Hypothalamus (tissue), 51 donors: ENCODE measurements around the gene ZNF281.
"Not testable (repeated sequence)": the region's sequence is repeated elsewhere in the genome, so short reads cannot be mapped to it uniquely, and the experiment has no call there.

Source experiments
- DNase-seq, 51 donors: peaks; one replicate each; lab custom pipeline; 2025; lab: John Stamatoyannopoulos, UW

The ZNF281 gene

DNA sequence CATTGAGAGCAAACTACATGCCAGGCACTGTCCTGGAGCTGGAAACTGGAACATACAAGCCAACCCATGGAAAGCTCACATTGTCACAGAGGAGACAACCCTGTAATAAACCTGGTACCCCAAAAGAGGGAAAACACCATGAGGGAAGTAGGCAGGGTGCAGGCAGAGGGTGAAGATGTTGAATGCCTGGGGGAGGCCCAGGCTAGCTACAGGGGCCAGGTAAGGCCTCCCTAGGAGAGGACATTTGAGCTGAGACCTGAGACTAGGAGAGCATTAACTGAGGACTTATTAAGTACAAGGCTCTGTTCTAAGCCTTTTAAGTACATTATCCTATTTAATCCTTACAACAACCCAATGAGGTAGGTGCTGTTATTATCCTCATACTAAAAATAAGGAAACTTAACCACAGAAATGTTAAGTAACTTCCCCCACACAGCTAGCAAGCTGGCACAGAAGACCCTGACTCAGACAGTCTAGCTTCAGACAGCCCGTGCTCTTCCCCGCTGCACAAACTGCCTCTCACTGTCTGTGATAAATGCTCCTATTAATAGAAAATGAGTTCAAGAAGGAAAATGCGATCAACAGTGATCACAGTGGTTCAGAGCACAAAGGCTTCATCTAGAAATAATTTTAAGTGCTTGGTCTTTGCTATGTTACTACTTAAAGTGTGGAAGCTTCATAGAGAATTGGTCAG, 41.8 kb downstream of the ZNF281 start:
- DNase-seq: peak in 9 of 51 donors; percentile 2 to 80 (median 12)

DNA sequence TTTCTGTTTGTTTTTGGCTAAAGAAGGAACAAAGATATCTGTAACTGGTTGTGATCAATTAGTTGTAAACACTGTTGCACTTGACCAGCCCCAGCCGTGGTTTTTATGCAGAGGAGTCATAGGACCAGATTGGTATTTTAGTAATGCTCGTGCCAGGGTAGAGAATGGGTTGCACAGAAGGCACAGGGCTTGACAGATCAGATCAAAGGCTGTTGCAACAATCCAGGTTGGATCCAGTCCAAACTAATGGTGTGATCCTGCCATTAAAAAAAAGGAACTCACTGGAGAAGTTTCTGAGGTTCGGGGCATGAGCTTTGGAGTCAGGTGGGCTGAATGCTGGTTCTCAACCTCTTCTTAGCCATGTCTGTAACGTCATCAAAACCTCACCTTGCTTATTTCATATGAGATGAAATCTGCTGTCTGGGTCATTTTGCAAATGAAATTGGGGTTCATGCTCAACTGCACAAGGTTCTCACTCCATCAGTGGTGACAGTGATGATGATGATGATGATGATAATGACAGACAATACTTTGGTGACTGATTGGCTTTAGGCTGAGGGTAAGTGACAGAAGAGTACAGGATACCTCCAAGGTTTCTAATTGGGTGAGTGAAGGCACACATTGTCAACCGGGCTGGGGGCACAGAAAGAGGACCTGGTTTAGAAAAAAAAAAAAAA, 43.1 kb downstream of the ZNF281 start:
- DNase-seq: no peak

DNA sequence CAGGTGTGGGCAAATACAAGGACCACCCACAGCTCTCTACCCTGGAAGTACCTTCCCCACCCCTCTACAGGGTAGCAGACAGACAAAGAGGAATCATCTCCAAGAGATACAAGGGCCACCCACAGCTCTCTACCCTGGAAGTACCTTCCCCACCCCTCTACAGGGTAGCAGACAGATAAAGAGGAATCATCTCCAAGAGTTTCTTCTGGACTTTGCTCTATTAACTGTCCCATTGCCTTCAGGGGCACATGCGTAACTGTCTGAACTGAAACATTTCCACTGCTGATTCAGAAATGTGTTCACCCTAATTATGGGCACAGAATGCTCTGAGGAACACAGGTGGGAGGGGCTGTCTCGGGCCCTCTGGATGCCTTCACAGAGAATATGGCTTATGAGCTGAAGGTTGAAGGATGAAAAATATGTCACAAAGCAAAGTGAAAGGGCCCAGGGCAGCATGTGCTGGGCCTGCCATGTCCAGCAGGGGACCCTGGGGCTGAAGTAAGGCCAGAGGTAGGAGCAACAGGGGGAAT, 43.9 kb downstream of the ZNF281 start:
- DNase-seq: no peak

DNA sequence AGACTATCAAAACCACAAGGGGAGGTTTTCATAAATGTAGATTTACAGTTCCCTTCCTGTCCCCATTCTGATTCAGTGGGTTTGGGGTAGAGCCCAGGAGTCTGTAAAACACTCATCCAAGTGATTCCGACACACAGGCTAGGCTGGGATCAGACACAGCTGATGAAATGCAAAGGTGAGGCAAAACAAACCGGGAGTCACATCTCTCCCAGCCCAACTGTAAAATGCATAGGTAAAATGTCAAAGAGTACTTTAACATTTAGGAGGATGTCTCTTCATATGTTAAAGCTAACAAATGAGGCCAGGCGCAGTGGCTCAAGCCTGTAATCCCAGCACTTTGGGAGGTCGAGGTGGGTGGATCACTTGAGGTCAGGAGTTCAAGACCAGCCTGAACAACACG, 45.0 kb downstream of the ZNF281 start:
- no peak for DNase-seq

DNA sequence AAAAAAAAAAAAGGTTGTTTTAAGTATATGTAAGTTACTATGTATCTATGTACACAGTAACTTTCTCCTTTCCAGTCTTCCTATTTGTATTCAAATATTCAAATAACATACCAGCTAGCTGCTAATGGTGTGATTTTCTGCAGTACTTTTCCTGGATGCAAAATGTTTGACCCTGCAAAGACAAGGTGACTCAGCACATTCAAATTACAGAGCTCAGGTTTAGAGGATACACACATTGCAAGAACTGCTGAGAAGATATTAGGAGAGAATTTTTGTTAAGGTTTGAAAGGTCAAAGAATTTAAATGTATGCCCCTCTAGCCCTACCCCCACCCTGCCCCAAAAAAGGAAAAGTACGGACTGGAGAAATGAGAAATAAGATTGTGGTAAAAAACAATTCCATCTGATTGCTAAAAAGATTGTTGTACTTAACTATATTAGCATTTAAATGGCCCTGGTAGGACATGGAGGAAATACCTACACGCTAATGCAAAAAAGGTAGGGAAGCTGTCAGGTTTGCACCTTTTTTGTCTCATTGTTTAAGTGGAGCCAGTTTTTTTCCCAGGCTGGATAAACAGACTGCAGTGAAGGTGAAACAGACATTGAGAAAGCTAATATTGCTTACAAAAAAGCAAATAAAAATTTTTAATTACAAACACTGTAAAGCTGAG, 45.6 kb downstream of the ZNF281 start:
- DNase-seq: no peak

DNA sequence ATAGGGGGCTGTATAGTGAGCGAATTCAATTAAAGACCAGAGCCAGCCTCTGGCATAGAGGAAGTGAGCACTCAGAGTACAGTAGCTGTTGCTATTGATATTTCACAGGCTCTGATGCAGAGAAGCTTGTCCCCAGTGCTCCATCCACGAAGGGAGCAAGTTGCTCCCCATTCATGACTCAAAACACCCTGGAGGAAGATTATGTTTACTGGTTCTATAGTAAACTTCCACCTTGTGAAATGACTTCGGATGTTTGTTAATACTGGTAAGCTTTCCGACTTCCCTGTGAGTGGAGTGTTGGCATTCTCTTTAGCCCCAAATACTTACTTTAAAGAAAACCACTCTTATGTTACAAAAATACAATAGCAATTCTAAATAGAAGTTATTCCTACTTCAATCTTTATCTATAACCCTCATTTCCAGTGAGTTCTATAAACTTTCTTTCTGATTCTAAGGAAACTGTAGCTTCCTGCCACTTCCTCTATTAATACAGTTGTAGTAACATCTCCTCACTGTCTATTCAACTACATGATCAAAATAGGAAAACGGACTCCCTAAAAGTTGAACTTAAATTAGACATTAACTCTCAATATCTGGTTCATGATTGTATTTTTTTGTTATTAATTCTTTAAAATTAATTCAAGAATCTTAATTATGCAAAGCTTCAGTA, 46.4 kb downstream of the ZNF281 start:
- DNase-seq: no peak

DNA sequence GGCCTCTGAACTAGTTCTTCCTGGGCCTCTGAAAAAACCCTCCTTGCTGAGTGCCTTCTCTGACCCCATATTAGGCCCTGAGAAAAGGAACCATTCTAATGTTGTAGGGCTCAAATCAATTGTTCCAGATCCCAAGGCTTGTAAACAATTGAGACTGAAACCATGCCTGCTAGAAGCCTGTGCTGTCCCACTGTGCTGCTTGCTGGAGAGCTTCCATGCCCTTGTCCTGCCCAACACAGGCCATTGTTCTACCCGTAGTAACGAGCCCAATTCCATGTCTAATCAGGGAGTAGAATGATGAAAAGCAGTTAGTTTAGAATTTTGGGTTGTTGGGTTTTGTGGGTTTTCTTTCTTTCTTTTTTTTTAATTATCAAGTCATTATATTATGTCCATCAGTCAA, 47.4 kb downstream of the ZNF281 start:
- peak in 25 of 51 donors; percentile 2 to 62 (median 20) for DNase-seq

DNA sequence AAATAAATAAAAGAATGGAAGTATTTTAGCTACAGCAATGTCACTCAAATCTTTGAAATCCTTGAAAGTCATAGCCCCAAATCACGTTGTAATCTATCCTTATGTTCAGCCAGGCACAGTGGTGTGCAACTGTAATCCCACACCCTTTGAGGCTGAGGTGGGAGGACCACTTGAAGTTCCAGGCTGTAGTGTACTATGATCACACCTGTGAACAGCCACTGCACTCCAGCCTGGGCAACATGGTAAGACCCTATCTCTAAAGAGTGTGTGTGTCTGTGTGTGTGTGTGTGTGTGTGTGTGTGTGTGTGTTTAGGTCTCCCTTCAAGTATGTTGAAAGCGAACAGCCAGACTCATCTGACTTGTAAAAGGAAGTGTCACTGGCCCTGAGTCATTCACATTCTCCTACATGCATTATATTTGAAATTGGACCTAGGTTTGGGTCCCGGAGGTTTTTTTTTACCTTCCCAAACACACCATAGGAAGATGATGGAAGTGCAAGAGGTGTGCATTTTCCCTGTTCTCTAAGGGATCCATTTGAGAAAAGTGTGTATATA, 50.1 kb downstream of the ZNF281 start:
- DNase-seq: no peak

DNA sequence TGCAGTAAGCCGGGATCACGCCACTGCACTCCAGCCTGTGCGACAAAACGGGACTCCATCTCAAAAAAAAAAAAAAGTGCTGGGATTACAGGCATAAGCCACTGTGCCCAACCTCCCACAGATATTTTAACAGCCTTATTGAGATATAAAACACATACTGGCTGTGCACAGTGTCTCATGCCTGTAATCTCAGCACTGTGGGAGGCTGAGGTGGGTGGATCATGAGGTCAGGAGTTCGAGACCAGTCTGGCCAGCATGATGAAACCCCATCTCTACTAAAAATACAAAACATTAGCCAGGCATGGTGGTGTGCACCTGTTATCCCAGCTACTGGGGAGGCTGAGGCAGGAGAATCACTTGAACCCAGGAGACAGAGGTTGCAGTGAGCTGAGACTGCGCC, 51.9 kb downstream of the ZNF281 start:
- DNase-seq: not testable (repeated sequence)

DNA sequence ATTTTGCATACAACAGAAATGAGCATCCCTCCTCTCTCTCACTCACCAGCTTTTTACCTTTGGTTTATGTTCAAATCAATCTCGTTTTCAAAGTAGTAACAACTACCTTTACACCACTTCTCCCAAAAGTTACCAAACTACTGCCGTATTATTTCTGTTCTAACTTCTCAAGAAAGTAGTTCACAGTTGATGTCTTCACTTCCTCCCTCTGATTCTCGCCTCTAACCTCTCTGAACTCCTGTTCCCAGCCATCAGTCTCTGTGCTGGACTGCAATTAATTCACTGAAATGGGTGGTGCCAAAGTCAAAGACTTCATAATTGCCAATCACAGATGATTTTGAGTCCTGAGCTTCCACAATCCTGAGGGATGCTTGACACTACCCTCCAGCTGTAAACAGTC, 54.0 kb downstream of the ZNF281 start:
- no peak for DNase-seq
